ENCODE results near the gene ZBTB5.

Gene ZBTB5

GRCh38 chr9:37412431-37413151 is 52.7 kb downstream of the ZBTB5 start:
- H3K9me3 ChIP-seq (ENCODE audit: control insufficient read depth, low read length) = no peaks in the 10 kb centered on the region
- H3K79me2 ChIP-seq = no peaks in the 10 kb centered on the region
- H3K27ac ChIP-seq = no peak overlapping the region
- TF ChIP-seq CTCF (IDR thresholded peaks at IDR 0.05) = no peak
- no peaks in the 10 kb centered on the region for H3K4me1 ChIP-seq
- no peaks in the 10 kb centered on the region for H3K27me3 ChIP-seq (ENCODE audit: control insufficient read depth, insufficient read depth, low read length)
- H3K4me3 ChIP-seq (ENCODE audit: low read depth, low read length) = no peak overlapping the region
- no peak overlapping the region for H2AFZ ChIP-seq
- H3K36me3 ChIP-seq (ENCODE audit: control insufficient read depth, insufficient read depth, low read length) = no peaks in the 10 kb centered on the region
- H3K4me2 ChIP-seq (ENCODE audit: low read length) = no peak overlapping the region
- H3K9ac ChIP-seq = no peak overlapping the region

GRCh38 chr9:37410969-37411785 is 54.1 kb downstream of the ZBTB5 start:
- Histone ChIP-seq H3K4me1 (no peaks in the 10 kb centered on the region), H3K27ac (no peak overlapping the region), H3K36me3 (ENCODE audit: control insufficient read depth, insufficient read depth, low read length) (no peaks in the 10 kb centered on the region), H3K4me3 (ENCODE audit: low read depth, low read length) (no peak overlapping the region), H3K9ac (no peak overlapping the region), H2AFZ (no peak overlapping the region), H3K9me3 (ENCODE audit: control insufficient read depth, low read length) (no peaks in the 10 kb centered on the region), H3K4me2 (ENCODE audit: low read length) (no peak overlapping the region), H3K27me3 (ENCODE audit: control insufficient read depth, insufficient read depth, low read length) (no peaks in the 10 kb centered on the region), H3K79me2 (no peaks in the 10 kb centered on the region)
- no peak for TF ChIP-seq CTCF (IDR thresholded peaks at IDR 0.05)

GRCh38 chr9:37410354-37410861 is 54.8 kb downstream of the ZBTB5 start:
- Histone ChIP-seq H3K4me2 (ENCODE audit: low read length) (no peak overlapping the region), H3K4me3 (ENCODE audit: low read depth, low read length) (no peak overlapping the region), H3K79me2 (no peaks in the 10 kb centered on the region), H3K9me3 (ENCODE audit: control insufficient read depth, low read length) (no peaks in the 10 kb centered on the region), H3K4me1 (no peaks in the 10 kb centered on the region), H3K27ac (no peak overlapping the region), H3K9ac (no peak overlapping the region), H3K36me3 (ENCODE audit: control insufficient read depth, insufficient read depth, low read length) (no peaks in the 10 kb centered on the region), H3K27me3 (ENCODE audit: control insufficient read depth, insufficient read depth, low read length) (no peaks in the 10 kb centered on the region), H2AFZ (no peak overlapping the region)
- TF ChIP-seq CTCF (IDR thresholded peaks at IDR 0.05) = no peak

GRCh38 chr9:37408933-37409710 is 56.1 kb downstream of the ZBTB5 start:
- Histone ChIP-seq H3K79me2 (no peaks in the 10 kb centered on the region), H3K9me3 (ENCODE audit: control insufficient read depth, low read length) (no peaks in the 10 kb centered on the region), H2AFZ (no peak overlapping the region), H3K9ac (no peak overlapping the region), H3K36me3 (ENCODE audit: control insufficient read depth, insufficient read depth, low read length) (no peaks in the 10 kb centered on the region), H3K27me3 (ENCODE audit: control insufficient read depth, insufficient read depth, low read length) (no peaks in the 10 kb centered on the region), H3K4me2 (ENCODE audit: low read length) (no peak overlapping the region), H3K27ac (no peak overlapping the region), H3K4me3 (ENCODE audit: low read depth, low read length) (no peak overlapping the region), H3K4me1 (no peaks in the 10 kb centered on the region)
- TF ChIP-seq CTCF (IDR thresholded peaks at IDR 0.05) = no peak

Data from parathyroid adenoma (tissue), 2 donors.